Left renal pelvis (tissue), 4 donors: ENCODE results near the gene BLACAT1. TPM values are rescaled to one million over a fixed set of nuclear protein-coding genes. Genes with fewer than 3 reads are reported as not detected.
"Not testable (repeated sequence)": the region's sequence is repeated elsewhere in the genome, so short reads cannot be mapped to it uniquely, and the experiment has no call there.

Source experiments
- DNase-seq, 4 donors: peaks; one replicate each; pipeline ENCODE4 v3.0.0-alpha.2; 2013; ENCODE audit warnings: low read depth in 4 of 4, low spot score in 3 of 4
- polyA plus RNA-seq, 4 donors: library from polyadenylated mRNA; unstranded; fragments of 120-200 nt; gene quantifications; one replicate each; pipeline ENCODE4 v1.2.1, GENCODE V29; 2013; ENCODE audit not compliant: insufficient read length in 4 of 4

Gene BLACAT1
- polyA plus RNA-seq, 4 donors, result 0.34 to 3.3 (median 2.4) TPM

DNA sequence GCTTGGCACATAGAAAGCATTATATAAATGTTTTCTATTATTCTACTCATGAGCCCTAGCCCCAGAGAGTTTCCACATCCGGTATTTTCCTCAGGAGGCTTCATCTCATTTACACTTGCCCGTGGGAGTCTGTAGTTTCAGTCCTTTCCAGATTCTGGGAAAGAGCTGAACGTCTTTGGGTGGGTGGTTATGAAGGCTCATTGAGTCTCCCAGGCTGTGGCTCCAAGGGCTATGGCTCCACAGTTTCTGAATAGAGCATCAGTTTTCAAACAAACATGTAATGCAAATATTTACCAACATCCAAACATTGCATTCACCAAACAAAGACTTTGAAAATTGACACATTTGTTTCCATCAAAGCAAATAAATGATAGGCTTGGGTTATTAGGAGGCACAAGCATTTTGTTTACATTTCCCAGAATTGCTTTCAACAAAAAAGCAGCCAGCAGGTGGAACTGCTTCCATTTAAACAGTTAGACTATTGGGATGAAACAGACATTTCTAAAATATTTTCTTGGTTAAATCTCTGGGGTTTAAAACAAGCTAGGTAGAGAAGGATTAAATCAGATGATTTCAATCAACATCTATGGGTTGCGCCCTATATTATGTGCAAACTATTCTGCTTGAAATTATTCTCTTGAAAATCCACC lies 32.7 kb downstream of the BLACAT1 start:
- DNase-seq, result no peak

DNA sequence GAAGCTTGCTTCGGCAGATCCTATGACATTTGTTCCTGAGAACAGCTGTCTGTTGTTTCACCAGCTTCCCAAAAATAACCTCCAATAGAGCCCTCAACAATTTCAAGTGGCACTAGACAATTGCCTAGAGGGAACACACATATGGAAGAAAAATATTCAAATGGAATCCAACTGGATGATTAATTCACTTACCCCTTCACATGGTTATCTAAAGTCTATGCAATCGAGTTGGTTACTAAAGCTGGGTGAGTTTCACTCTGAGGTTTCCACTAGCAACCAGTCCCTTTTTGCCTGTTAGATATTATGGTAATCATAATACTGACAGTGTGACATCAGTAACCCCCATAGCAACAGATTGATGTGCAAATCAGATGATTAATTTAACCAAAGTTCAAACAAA lies 34.0 kb downstream of the BLACAT1 start, which contains the start of gene LEMD1:
LEMD1 (minus strand) TSS at position 259 of the 400 bp plus-strand sequence. CDS start 1,520 bp downstream, outside the sequence.
- no peak for DNase-seq

DNA sequence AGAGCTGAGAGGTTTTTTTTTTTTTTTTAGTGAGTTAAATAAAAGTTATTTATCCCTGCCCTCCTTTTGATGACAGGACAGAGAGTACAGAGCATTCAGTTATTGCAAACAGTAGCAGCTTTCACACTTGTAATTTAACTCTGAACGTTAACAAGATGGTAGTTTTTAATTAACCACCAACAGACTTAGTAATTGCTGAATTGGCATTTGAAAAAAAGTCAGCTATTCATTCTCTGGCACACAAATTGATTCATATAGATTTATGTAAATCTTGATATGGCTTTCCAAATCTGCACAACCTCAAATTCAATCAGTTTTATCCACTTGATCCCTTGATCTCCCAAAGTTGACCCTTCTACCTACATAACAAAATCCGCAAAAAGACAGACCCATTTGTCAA lies 34.9 kb downstream of the BLACAT1 start:
- DNase-seq, result no peak

DNA sequence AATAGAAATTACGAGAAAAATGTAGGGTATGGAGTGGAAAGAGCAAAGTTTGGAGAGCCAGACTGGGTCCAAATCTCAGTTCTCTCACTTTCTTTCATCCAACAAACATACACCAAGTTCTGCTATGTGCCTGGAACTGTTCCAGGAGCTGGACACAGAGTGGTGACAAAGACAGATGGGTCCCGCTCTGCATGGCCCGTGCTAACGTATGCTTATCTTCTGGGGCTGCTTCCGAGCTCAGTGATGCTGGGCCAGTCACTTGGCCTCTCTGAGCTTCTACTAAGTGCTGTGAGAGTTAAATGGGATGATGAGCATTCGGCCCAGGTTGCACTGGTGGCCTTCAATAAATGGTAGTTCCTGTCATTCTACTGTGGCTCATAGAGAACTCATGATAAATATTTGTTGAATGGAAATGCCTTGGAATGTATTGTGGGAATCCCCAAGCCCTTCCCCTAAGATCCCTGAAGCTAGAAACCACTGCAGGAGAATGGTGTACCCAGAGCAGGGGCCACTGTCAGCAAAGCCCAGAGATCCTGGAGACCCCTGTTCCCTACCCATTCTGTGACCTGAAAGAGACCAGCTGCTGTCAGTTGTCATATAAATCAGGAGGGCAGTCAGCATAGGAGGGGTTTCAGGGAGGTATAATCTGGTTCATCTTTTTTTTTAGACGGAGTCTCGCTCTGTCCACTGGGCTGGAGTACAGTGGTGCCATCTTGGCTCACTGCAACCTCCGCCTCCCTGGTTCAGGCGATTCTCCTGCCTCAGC lies 37.8 kb downstream of the BLACAT1 start:
- DNase-seq, result no peak

DNA sequence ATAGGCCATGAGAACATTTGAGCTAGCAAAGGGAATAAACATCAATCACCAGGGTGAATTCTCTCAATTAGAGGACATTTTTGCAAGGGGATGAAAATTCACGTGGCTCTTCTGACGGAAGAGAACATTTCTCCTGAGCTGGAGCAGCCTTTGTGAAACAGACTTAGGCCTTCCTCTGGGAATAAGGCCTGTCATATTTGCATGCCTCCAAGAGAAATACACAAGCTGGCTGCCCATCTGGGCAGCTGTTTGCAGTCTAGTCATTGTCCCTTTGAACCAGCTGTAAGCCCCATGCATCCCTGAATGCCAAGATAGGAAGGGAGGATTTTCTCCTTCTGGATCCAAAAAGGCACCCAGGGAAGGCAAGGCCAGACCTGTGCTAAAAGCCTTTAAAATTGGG lies 39.5 kb downstream of the BLACAT1 start:
- no peak for DNase-seq

DNA sequence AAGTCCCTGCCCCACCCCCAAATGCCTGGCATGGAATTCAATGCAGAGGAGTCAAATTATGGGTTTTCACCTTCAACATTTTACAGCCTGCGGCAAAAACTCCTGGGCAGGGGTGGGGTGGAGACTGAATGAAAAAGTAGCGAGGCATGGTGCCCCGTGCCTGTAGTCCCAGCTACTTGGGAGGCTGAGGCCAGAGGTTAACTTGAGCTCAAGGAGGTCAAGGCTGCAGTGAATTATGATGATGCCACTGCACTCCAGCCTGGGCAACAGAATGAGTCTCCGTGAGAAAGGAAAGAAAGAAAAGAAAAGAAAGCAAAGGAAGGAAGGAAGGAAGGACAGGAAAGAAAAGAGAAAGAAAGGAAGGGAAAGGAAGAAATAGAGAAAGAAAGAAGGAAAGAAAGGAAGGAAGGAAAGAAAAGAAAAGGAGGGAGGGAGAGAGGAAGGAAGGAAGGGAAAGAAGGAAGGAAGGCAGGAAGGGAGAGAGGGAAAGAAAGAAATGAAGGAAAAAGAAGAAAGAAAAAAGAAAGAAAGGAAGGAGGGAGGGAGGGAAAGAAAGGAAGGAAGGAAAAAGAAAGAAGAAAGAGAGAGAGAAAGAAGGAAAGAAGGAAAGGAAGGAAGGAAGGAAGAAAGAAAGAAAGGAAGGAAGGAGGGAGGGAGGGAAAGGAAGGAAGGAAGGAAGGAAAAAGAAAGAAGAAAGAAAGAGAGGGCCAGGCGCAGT lies 45.1 kb downstream of the BLACAT1 start:
- no peak for DNase-seq

DNA sequence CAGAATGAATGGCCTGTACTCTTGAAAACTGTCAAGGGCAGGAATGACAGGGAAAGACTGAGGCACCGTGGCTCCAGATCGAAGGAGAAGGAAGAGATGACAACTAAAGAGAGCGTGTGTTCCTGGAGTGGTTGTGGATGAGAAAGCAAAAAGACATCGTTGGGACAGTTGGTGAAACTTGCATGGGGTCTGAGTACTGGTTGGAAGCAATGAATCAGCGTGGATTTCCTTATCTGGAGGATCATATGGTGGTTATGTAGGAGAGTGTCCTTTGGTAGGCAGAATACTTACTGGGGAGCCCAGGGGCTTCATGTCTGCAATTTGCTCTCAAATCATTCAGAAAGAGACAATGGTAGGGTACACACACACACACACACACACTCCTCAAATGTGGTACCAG lies 47.9 kb downstream of the BLACAT1 start:
- no peak for DNase-seq

DNA sequence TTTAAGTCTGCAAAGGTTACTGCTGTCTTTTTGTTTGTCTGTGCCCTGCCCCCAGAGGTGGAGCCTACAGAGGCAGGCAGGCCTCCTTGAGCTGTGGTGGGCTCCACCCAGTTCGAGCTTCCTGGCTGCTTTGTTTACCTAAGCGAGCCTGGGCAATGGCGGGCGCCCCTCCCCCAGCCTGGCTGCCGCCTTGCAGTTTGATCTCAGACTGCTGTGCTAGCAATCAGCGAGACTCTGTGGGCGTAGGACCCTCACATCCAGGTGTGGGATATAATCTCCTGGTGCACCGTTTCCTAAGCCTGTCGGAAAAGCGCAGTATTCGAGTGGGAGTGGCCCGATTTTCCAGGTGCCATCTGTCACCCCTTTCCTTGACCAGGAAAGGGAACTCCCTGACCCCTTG lies 49.6 kb downstream of the BLACAT1 start:
- DNase-seq, result not testable (repeated sequence)

Other genes with a start within 250 kb of the BLACAT1 start
- 10 to 100 TPM; 16.4 to 20.4 (median 17.5) TPM for gene DSTYK, start 244.3 kb downstream of the BLACAT1 start, polyA plus RNA-seq
- 10 to 100 TPM in 1 of 4 donors, 1 to 10 TPM in 3; 6.3 to 18.4 (median 7.3) TPM for gene TMCC2, start 228.1 kb downstream of the BLACAT1 start, polyA plus RNA-seq
- gene NUAK2, start 134.3 kb downstream of the BLACAT1 start, polyA plus RNA-seq, result 10 to 100 TPM in 2 of 4 donors, 1 to 10 TPM in 2; 1.1 to 13.5 (median 9.9) TPM
- 1 to 10 TPM; 1.6 to 8.5 (median 2.1) TPM for gene KLHDC8A, start 99.1 kb downstream of the BLACAT1 start, polyA plus RNA-seq
- gene LEMD1, start 34.0 kb downstream of the BLACAT1 start, polyA plus RNA-seq, result 1 to 10 TPM in 3 of 4 donors, under 1 TPM in 1; 0.30 to 3.3 (median 2.7) TPM
- 10 to 100 TPM; 14.1 to 40.3 (median 25.5) TPM for gene CDK18, start 48.6 kb upstream of the BLACAT1 start, polyA plus RNA-seq
- gene ELK4, start 176.0 kb upstream of the BLACAT1 start, polyA plus RNA-seq, result 10 to 100 TPM; 18.7 to 24.0 (median 21.8) TPM
- 10 to 100 TPM in 1 of 4 donors, 1 to 10 TPM in 3; 1.7 to 10.5 (median 7.7) TPM for gene SLC45A3, start 224.5 kb upstream of the BLACAT1 start, polyA plus RNA-seq